HCT116 (cell line): Measurements from ENCODE around the gene ITFG1. TPM values are rescaled to one million over a fixed set of nuclear protein-coding genes. Genes with fewer than 3 reads are reported as not detected.
A peak's percentile ranks its signal among the peaks of the same experiment; 100 is the strongest.

ENCODE experiments used
- ATAC-seq: fragments of 200-7000 bp; cut with Tn5 transposase; 2 replicates; pipeline ENCODE4 v1.9.1; 2020; ENCODE audit warnings: mild to moderate bottlenecking, moderate library complexity
- Bru-seq: library from RNA; stranded (reverse); fragments of 400-500 nt; gene quantifications from one replicate; lab custom pipeline; 2021; lab: Mats Ljungman, UMichigan
- BruChase-seq, 2 experiments: library from RNA; stranded (reverse); fragments of 400-500 nt; gene quantifications; one replicate each; lab custom pipeline; 2021; lab: Mats Ljungman, UMichigan
- BruUV-seq: library from RNA; stranded (reverse); fragments of 400-500 nt; replicated peaks from 2 replicates; lab custom pipeline; 2021; lab: Mats Ljungman, UMichigan
- CTCF ChIA-PET: fragments of 300-600 bp; sonication (Branson Sonifier 250); formaldehyde crosslinking; loops from one replicate; lab custom pipeline; 2021; ENCODE audit warnings: antibody characterized with exemption; lab: Charles Lee
- POLR2A ChIA-PET: fragments of 300-600, 350-600 bp; sonication (Branson Sonifier 250); formaldehyde crosslinking; loops from one replicate; lab custom pipeline; 2021; ENCODE audit warnings: antibody characterized with exemption; lab: Charles Lee
- RAD21 ChIA-PET, 2 experiments: fragments of 300-600 bp; sonication (Branson Sonifier 250); formaldehyde crosslinking; loops; one replicate each; lab custom pipeline; 2023; ENCODE audit warnings: low total read pairs in 2 of 2; ENCODE audit not compliant: uncharacterized antibody in 2 of 2, unreplicated experiment in 2 of 2, low non-redundant PET in 1 of 2; lab: Charles Lee
- DNase-seq: peaks from one replicate; pipeline ENCODE4 v3.0.0-alpha.2; 2010; ENCODE audit warnings: low read depth, low spot score
- H2AFZ ChIP-seq: fragments of 200-600 bp; shearing (Covaris generic), sonication (generic); 2 replicates; pipeline ENCODE4 v1.6.1; 2017; ENCODE audit warnings: low read depth, mixed run types, mixed read lengths, antibody characterized with exemption, low read length; ENCODE audit not compliant: poor library complexity, severe bottlenecking
- H3K27ac ChIP-seq: 2 replicates; pipeline ENCODE4 v1.5.1; 2012; ENCODE audit warnings: low read depth, low read length
- H3K27me3 ChIP-seq: fragments of 200-600 bp; sonication (generic); 2 replicates; pipeline ENCODE4 v1.6.1; 2016; ENCODE audit warnings: mixed run types, low read length, mixed read lengths; ENCODE audit not compliant: insufficient read depth
- H3K36me3 ChIP-seq, 2 experiments: fragments of 200-500 bp in 1 of 2; fragments of 200-600 bp in 1 of 2; sonication (Bioruptor generic) in 1 of 2; sonication (generic) in 1 of 2; 2 replicates each; pipeline versions ENCODE4 v1.5.1 to v1.6.1; 2014 to 2016; ENCODE audit warnings: low read length in 2 of 2, inconsistent platforms in 1 of 2, mixed read lengths in 1 of 2, mixed run types in 1 of 2; ENCODE audit not compliant: insufficient read depth in 2 of 2, control insufficient read depth in 1 of 2
- H3K4me1 ChIP-seq, 2 experiments: fragments of 200-600 bp in 1 of 2; sonication (generic) in 1 of 2; 2 replicates each; pipeline versions ENCODE4 v1.5.1 to v1.6.1; 2012 to 2017; ENCODE audit warnings: low read length in 2 of 2, inconsistent platforms in 1 of 2, mild to moderate bottlenecking in 1 of 2, mixed read lengths in 1 of 2, mixed run types in 1 of 2, moderate library complexity in 1 of 2; ENCODE audit not compliant: insufficient read depth in 2 of 2, control insufficient read depth in 1 of 2
- H3K4me2 ChIP-seq: fragments of 200-600 bp; sonication (generic); 2 replicates; pipeline ENCODE4 v1.6.1; 2017; ENCODE audit warnings: mixed run types, low read length, mixed read lengths
- H3K4me3 ChIP-seq, 2 experiments: fragments of 200-600 bp in 1 of 2; sonication (generic) in 1 of 2; replicated peaks in 1 of 2; 2 replicates each; pipeline ENCODE4 v1.5.1; 2011 to 2016; ENCODE audit warnings: low read length in 2 of 2, control low read depth in 1 of 2, low read depth in 1 of 2, mild to moderate bottlenecking in 1 of 2, mixed read lengths in 1 of 2, mixed run types in 1 of 2
- H3K79me2 ChIP-seq: fragments of 200-600 bp; sonication (generic); 2 replicates; pipeline ENCODE4 v1.6.1; 2017; ENCODE audit warnings: mild to moderate bottlenecking, mixed run types, low read length, moderate library complexity, mixed read lengths; ENCODE audit not compliant: insufficient read depth
- H3K9ac ChIP-seq: fragments of 200-600 bp; sonication (generic); 2 replicates; pipeline ENCODE4 v1.6.1; 2016; ENCODE audit warnings: low read length, mixed read lengths
- H3K9me2 ChIP-seq: fragments of 200-600 bp; sonication (generic), shearing (Covaris generic); 2 replicates; pipeline ENCODE4 v1.6.1; 2017; ENCODE audit warnings: mixed run types, mild to moderate bottlenecking, moderate library complexity; ENCODE audit not compliant: insufficient read depth
- H3K9me3 ChIP-seq, 2 experiments: fragments of 200-500 bp in 1 of 2; fragments of 200-600 bp in 1 of 2; sonication (Bioruptor generic) in 1 of 2; sonication (generic) in 1 of 2; 2 replicates each; pipeline ENCODE4 v1.6.1; 2014 to 2017; ENCODE audit warnings: low read length in 2 of 2, mixed read lengths in 2 of 2, inconsistent platforms in 1 of 2, low read depth in 1 of 2, mild to moderate bottlenecking in 1 of 2, mixed run types in 1 of 2, moderate library complexity in 1 of 2; ENCODE audit not compliant: control insufficient read depth in 1 of 2, insufficient read depth in 1 of 2
- H4K20me1 ChIP-seq: fragments of 200-600 bp; sonication (generic), shearing (Covaris generic); 2 replicates; pipeline ENCODE4 v1.6.1; 2017; ENCODE audit warnings: mixed run types, mild to moderate bottlenecking, moderate library complexity; ENCODE audit not compliant: insufficient read depth
- ATF3 ChIP-seq: IDR thresholded peaks from 2 replicates; pipeline ENCODE4 v1.6.1; 2012
- CBX3 ChIP-seq: IDR thresholded peaks from 2 replicates; pipeline ENCODE4 v1.6.1; 2012; ENCODE audit warnings: low read depth
- CEBPB ChIP-seq: IDR thresholded peaks from 2 replicates; pipeline ENCODE4 v1.6.1; 2012; ENCODE audit warnings: low read depth
- CTCF ChIP-seq, 3 experiments: fragments of 200-600 bp in 1 of 3; sonication (generic) in 1 of 3; IDR thresholded peaks in 2 of 3; conservative IDR thresholded peaks in 1 of 3; 2 replicates each; pipeline ENCODE4 v1.5.1; 2012 to 2017; ENCODE audit warnings: low read depth in 2 of 3, low read length in 2 of 3, antibody characterized with exemption in 1 of 3, borderline replicate concordance in 1 of 3, control low read depth in 1 of 3, mild to moderate bottlenecking in 1 of 3, mixed read lengths in 1 of 3, mixed run types in 1 of 3, moderate library complexity in 1 of 3; ENCODE audit not compliant: insufficient read depth in 1 of 3
- EGR1 ChIP-seq: IDR thresholded peaks from 2 replicates; pipeline ENCODE4 v1.6.1; 2012; ENCODE audit warnings: low read depth
- ELF1 ChIP-seq: IDR thresholded peaks from 2 replicates; pipeline ENCODE4 v1.6.1; 2012; ENCODE audit warnings: low read depth, borderline replicate concordance
- EZH2 ChIP-seq: fragments of 200-600 bp; sonication (generic); IDR thresholded peaks from 2 replicates; pipeline ENCODE4 v1.6.1; 2017; ENCODE audit warnings: antibody characterized with exemption, mixed run types
- EZH2phosphoT487 ChIP-seq: fragments of 200-600 bp; IDR thresholded peaks from 2 replicates; pipeline ENCODE4 v1.6.1; 2018; ENCODE audit warnings: antibody characterized with exemption, borderline replicate concordance
- FOSL1 ChIP-seq: IDR thresholded peaks from 2 replicates; pipeline ENCODE4 v1.6.1; 2012; ENCODE audit warnings: low read depth
- JUND ChIP-seq: IDR thresholded peaks from 2 replicates; pipeline ENCODE4 v1.6.1; 2012
- MAX ChIP-seq: IDR thresholded peaks from 2 replicates; pipeline ENCODE4 v1.6.1; 2012
- POLR2A ChIP-seq: IDR thresholded peaks from 2 replicates; pipeline ENCODE4 v1.7.0; 2011; ENCODE audit warnings: borderline replicate concordance; ENCODE audit not compliant: insufficient read depth, insufficient read length; ENCODE audit errors: extremely low read depth
- RAD21 ChIP-seq: IDR thresholded peaks from 2 replicates; pipeline ENCODE4 v1.6.1; 2012; ENCODE audit warnings: low read depth, mild to moderate bottlenecking
- SIN3A ChIP-seq: IDR thresholded peaks from 2 replicates; pipeline ENCODE4 v1.6.1; 2012; ENCODE audit warnings: low read depth
- SP1 ChIP-seq: IDR thresholded peaks from 2 replicates; pipeline ENCODE4 v1.6.1; 2012; ENCODE audit warnings: low read depth
- SRF ChIP-seq: IDR thresholded peaks from 2 replicates; pipeline ENCODE4 v1.6.1; 2012; ENCODE audit warnings: low read depth
- TCF7L2 ChIP-seq: IDR thresholded peaks from 2 replicates; pipeline ENCODE4 v1.7.0; 2011; ENCODE audit warnings: borderline replicate concordance, inconsistent platforms; ENCODE audit not compliant: insufficient read depth, insufficient read length; ENCODE audit errors: extremely low read depth
- YY1 ChIP-seq: IDR thresholded peaks from 2 replicates; pipeline ENCODE4 v1.6.1; 2011; ENCODE audit warnings: low read length, low read depth, moderate library complexity, mild to moderate bottlenecking; ENCODE audit not compliant: insufficient replicate concordance; ENCODE audit errors: extremely low read depth
- ZBTB33 ChIP-seq: IDR thresholded peaks from 2 replicates; pipeline ENCODE4 v1.6.1; 2011; ENCODE audit warnings: mild to moderate bottlenecking, low read length, moderate library complexity; ENCODE audit not compliant: insufficient replicate concordance; ENCODE audit errors: extremely low read depth
- ZFX ChIP-seq: fragments of 450-650 bp; IDR thresholded peaks from 2 replicates; pipeline ENCODE4 v1.6.1; 2017
- ZNF274 ChIP-seq: fragments of 200-500 bp; sonication (Bioruptor generic); IDR thresholded peaks from 2 replicates; pipeline ENCODE4 v1.6.1; 2014; ENCODE audit warnings: mild to moderate bottlenecking, low read depth, low read length, inconsistent platforms
- intact Hi-C: fragments of 100-400 bp; cut with micrococcal nuclease; formaldehyde crosslinking; loops from 2 replicates; pipeline ENCODE4 v1.10.0; 2022
- long read RNA-seq: library from polyadenylated mRNA; unstranded; transcript quantifications from one replicate; pipeline ENCODE4 v2.0.0, GENCODE V29; 2021; ENCODE audit not compliant: unreplicated experiment
- polyA plus RNA-seq: library from polyadenylated mRNA; unstranded; fragments of >200 nt; gene quantifications from 2 replicates; pipeline ENCODE4 v1.2.1, GENCODE V29; 2012; ENCODE audit warnings: missing spikeins
- total RNA-seq: library from RNA; stranded (reverse); gene quantifications from one replicate; pipeline ENCODE4 v1.2.1, GENCODE V29; 2021; ENCODE audit not compliant: unreplicated experiment

The ITFG1 gene
- total RNA-seq (24.9 TPM), Bru-seq, nascent RNA (percentile 71 among the genes with signal in this experiment), BruChase-seq, experiment 1, labeled RNA remaining after a 6-hour chase (percentile 60 among the genes with signal in this experiment), BruChase-seq, experiment 2, labeled RNA remaining after a 2-hour chase (percentile 61 among the genes with signal in this experiment)
- polyA plus RNA-seq: 13.5 and 19.5 TPM in 2 replicates
- long read RNA-seq, transcript ITFG1-201 (18 exons, 3,400 nt): major isoform, 92 of 115 reads
- long read RNA-seq, partial matches to known transcripts: 7 of 115 reads
- long read RNA-seq, other reads (novel, unspliced or antisense): 16 of 115 reads

- Histone ChIP-seq H4K20me1 (no peaks in the 10 kb centered on the region), H3K27ac (peak within 1 kb of the TSS; percentile 97), H3K36me3 (peaks cover 0 to 3% of the 10 kb centered on the region in 2 experiments; a peak in 2 of 4 replicates), H3K4me3 (peak within 1 kb of the TSS; percentile 67 to 83), H3K4me2 (peak within 1 kb of the TSS; percentile 85), H3K9me3 (no peaks in the 10 kb centered on the region), H3K27me3 (no peaks in the 10 kb centered on the region), H3K4me1 (peaks cover 6 to 13% of the 10 kb centered on the region in 2 experiments; a peak in 3 of 4 replicates), H3K9me2 (no peaks in the 10 kb centered on the region), H3K9ac (peak within 1 kb of the TSS; percentile 80), H2AFZ (peak within 1 kb of the TSS; percentile 65), H3K79me2 (peaks cover 28% of the 10 kb centered on the region)
- peak; percentile 90 for ATAC-seq
- ChIA-PET CTCF (no interaction called here), RAD21 (no interaction called here), POLR2A (interaction anchor here (0.9 to 1.4 kb wide), 3 partner anchors 8 to 18 kb away, joined by 3 to 5 read pairs (median 5); no protein-coding TSS in a partner anchor)
- intact Hi-C loops: no loop called here
- BruUV-seq: no TSS peak
- peak; percentile 86 for DNase-seq
- peak; percentile 70 for TF ChIP-seq TCF7L2
- TF ChIP-seq YY1: peak; percentile 48
- no peak for TF ChIP-seq EZH2
- TF ChIP-seq ELF1: peak; percentile 69
- peak; percentile 74 for TF ChIP-seq POLR2A
- no peak for TF ChIP-seq ZNF274
- no peak for TF ChIP-seq CEBPB
- TF ChIP-seq MAX: peak; percentile 63; the same call in 1 of the 2 replicates
- peak; percentile 55 for TF ChIP-seq SP1
- peak; percentile 74; the same call in 1 of the 2 replicates for TF ChIP-seq ZFX
- peak; percentile 96 for TF ChIP-seq EGR1
- TF ChIP-seq ZBTB33: no peak
- 0 out of 2 replicates have a peak, but pooled peaks have one; percentile 52 for TF ChIP-seq CBX3
- TF ChIP-seq ATF3: no peak
- TF ChIP-seq CTCF (IDR thresholded peaks at IDR 0.05 in 2 of 3, conservative IDR thresholded peaks at IDR 0.05 in 1 of 3; ENCODE audit: borderline replicate concordance in 1 of 3, insufficient read depth in 1 of 3, low read depth in 2 of 3, low read length in 2 of 3): 0 out of 6 replicates have a peak, but pooled peaks of 1 of the 3 experiments have one; percentile 6
- TF ChIP-seq SIN3A: peak; percentile 62
- no peak for TF ChIP-seq EZH2phosphoT487
- no peak for TF ChIP-seq FOSL1
- TF ChIP-seq SRF: no peak
- TF ChIP-seq RAD21: no peak
- no peak for TF ChIP-seq JUND
Measured at GRCh38 chr16:47460711-47461597, at the start of gene ITFG1, which contains the start of gene PHKB. Gene ITFG1 (minus strand): TSS chr16:47461063. CDS start chr16:47461045, 18 bp downstream. Gene PHKB (plus strand): TSS chr16:47461331. CDS start chr16:47461351, 20 bp downstream.
